ENCODE results near the gene HBE1.

HBE1 gene

GRCh38 chr11:5233307-5233706 is 36.4 kb downstream of the HBE1 start:
- DNase-seq (ENCODE audit: low read depth) = no peak

GRCh38 chr11:5232821-5233220 is 36.9 kb downstream of the HBE1 start:
- DNase-seq (ENCODE audit: low read depth) = no peak

- DNase-seq (ENCODE audit: low read depth) = no peak
These were observed 37.6 kb downstream of the HBE1 start for GRCh38 chr11:5232176-5232575.

GRCh38 chr11:5231111-5231510 is 38.6 kb downstream of the HBE1 start:
- no peak for DNase-seq (ENCODE audit: low read depth)

- no peak for DNase-seq (ENCODE audit: low read depth)
These were observed 39.5 kb downstream of the HBE1 start for GRCh38 chr11:5230266-5230665.

GRCh38 chr11:5229796-5230195 is 39.9 kb downstream of the HBE1 start:
- no peak for DNase-seq (ENCODE audit: low read depth)

- no peak for DNase-seq (ENCODE audit: low read depth)
These were observed 40.4 kb downstream of the HBE1 start for GRCh38 chr11:5229356-5229755.

GRCh38 chr11:5228124-5228523 is 41.6 kb downstream of the HBE1 start:
- no peak for DNase-seq (ENCODE audit: low read depth)

- DNase-seq (ENCODE audit: low read depth) = no peak
These were observed 42.1 kb downstream of the HBE1 start for GRCh38 chr11:5227681-5228080.

- no peak for DNase-seq (ENCODE audit: low read depth)
These were observed 42.9 kb downstream of the HBE1 start, which contains the start of gene HBB for GRCh38 chr11:5226732-5227310. Gene HBB, minus strand, starts transcription at chr11:5227071. Its CDS starts 50 bp downstream, at chr11:5227021.

- DNase-seq (ENCODE audit: low read depth) = no peak
These were observed 44.3 kb downstream of the HBE1 start for GRCh38 chr11:5225480-5225871.

- DNase-seq (ENCODE audit: low read depth) = no peak
These were observed 44.9 kb downstream of the HBE1 start for GRCh38 chr11:5224538-5225479.

GRCh38 chr11:5223686-5224085 is 46.1 kb downstream of the HBE1 start:
- no peak for DNase-seq (ENCODE audit: low read depth)

GRCh38 chr11:5223146-5223545 is 46.6 kb downstream of the HBE1 start:
- DNase-seq (ENCODE audit: low read depth) = no peak
